HG03139 (cell line): ENCODE results near the gene ARMC10.
"Not testable (repeated sequence)": the region's sequence is repeated elsewhere in the genome, so short reads cannot be mapped to it uniquely, and the experiment has no call there.

Experiments
- ATAC-seq: cut with Tn5 transposase; IDR thresholded peaks from one replicate; pipeline ENCODE4 v1.9.1; 2021; ENCODE audit not compliant: unreplicated experiment

ARMC10 gene

DNA sequence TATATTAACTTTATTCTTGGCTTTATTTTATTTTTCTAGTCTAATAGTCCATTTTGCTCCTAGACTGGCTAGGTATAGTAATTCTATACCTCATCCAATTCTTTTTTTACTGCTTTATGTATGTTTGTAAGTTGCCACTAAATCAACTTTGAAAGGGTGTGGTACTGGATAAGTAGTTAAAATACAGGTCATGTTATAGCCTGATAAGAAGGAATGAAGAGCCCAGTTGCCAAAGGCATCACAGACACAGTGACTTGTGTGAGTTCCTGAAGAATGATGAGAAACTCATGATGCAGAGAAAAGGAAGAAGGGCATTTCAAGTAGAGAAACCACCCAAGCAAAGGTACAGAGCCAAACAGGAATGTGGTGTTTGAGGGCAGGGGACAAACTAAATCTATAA is 46.7 kb downstream of the ARMC10 start:
- ATAC-seq: no peak

DNA sequence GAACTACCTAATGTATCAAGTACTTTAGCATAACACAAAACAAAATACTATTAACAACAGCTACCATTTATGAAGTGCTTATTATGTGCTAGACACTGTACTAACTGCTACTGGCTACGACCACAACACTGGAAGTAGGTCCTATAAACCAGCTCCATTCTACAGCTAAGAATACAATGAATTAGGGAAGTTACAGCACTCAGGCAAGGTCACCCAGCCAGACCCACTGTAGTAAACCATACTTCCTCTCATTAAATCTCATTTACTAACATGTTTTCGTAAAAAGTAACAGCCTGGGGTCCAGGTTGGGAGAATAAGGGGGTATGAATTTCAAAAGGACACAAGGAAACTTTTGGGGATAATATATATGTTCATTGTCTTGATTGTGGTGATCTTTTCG is 48.6 kb downstream of the ARMC10 start:
- no peak for ATAC-seq

DNA sequence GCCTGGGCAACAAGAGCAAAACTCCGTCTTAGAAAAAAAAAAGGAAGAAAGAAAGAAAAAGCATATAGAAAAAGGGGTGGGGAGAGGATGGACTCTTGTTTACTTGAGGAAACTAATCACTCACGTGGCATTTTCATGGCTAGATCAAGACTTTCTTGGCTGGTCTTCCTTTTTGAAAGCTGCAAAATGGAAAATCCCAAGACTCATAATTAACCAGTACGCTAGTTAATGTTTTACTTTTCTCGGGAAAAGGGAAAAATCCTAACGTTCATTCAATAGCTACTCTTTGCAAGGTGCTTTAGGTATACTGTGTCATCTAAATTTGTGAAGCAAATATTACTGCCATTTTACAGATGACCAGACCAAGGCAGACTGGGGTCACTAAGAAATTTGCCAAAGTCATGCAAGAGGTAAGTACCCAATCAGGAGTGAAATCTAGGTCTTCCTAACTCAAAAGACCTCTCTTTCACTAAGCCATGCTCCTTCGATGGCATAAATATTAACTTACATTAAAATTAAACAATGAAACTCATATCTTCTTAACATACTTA is 49.6 kb downstream of the ARMC10 start:
- no peak for ATAC-seq

DNA sequence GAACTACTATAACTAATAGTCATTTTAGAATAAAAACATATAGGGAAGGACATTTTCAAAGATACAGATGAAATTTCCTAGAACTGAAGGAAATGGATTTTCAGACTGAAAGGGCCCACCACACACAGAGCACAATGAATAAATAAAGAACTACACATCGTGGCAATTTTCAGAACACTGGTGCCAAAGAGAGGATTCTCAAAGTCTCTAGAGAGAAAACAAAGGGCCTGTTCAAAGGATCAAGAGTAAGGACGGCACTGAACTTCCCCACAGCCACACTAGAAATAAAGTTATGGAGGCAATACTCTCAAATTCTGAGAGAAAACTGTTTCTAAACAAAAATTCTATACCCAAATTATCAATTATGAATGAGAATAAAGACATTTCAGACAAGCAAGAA is 52.1 kb downstream of the ARMC10 start:
- no peak for ATAC-seq

DNA sequence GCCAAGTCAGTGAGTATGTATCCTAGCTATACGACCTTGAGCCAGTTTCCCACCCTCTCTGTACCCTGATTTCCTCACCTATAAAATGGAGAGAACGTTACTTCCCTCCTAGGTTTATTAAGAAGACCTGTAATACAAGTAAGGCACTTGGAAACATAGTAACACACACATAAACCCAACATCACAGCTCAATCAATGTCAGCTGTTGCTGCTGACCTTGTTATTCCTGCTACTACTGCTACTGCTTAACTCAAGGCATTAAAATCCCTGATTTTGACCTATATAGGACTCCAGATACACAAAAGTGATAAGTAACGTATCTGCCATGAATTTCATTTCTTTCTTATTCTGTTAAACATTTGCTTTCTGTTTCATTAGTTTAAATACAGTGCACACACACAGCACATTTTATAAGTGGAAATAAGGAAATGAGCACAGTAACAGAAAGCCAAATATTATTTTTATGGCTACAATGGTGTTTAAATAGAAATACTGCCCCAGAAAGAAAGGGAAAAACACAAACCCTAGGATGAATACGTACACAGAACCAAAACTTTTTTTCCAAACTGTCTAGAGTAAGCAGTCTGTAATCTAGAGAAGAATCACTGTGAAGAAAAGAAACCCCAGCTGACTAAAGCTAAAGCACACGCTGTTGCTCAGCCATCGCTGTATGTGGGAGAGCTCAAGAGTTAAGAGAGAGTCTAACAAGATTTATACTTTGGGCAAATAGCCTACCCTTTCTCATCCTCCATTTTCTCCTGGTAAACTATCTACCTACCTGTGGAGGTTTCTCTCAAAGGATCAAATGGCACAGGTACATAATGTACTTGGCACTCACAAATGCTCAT is 55.0 kb downstream of the ARMC10 start:
- no peak for ATAC-seq

DNA sequence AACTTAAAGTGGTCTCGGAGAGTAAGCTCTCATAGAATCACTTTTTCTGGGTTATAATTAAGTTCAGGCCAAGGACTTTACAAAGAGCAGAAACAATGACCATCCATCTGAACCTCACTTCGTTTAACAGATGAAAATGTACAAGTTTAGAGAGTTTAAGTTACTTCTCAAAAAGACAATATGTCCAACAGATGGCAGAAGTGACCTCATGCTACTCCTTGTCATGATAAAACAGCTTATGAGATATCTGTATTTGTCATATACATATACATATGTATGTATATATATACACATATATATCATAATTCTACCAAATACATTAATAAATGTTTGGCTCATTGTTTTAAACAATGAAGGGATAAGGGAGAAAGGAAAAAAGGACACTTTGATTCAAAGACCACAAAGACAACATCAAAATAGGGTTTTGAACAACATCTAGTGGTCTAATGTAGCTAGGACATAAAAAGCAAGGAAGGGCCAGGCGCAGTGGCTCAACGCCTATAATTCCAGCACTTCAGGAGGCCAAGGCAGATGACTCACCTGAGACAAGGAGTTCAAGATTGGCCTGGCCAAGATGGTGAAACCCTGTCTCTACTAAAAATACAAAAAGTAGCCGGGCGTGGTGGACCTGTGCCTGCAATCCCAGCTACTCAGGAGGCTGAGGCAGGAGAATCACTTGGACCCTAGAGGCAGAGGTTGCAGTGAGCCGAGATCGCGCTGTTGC is 56.1 kb downstream of the ARMC10 start:
- ATAC-seq: no peak

DNA sequence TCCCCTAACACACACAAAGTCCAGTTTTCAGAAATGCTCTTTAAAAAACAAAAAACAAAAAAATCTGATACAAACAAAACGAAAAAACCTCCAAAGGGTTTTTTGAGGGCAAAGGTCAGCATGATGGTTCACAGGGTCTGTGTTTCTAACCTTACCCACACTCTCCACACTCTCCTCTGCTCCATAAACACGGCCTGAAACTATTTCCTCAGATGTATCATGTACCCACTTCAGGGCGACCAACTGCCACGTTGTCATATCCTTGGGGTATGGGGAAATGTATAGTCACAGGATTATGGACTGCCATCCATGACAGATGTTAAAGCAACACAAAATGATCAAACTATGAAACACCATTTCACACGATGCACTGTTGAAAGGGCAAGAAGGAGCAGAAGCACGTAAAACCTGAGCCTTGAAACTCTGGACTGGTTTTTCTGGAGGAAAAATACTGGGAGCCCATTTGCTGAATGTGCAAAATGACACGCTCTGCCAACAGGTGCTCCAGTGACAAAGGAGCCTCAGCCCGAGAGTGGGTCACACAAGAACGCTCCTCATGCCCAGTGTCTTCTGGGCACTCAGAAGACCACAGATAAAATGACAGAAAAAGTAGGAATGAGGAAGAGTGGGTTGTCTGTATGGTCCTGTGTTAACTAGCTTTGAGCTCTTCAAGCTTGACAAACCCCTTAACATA is 58.2 kb downstream of the ARMC10 start:
- ATAC-seq: no peak

DNA sequence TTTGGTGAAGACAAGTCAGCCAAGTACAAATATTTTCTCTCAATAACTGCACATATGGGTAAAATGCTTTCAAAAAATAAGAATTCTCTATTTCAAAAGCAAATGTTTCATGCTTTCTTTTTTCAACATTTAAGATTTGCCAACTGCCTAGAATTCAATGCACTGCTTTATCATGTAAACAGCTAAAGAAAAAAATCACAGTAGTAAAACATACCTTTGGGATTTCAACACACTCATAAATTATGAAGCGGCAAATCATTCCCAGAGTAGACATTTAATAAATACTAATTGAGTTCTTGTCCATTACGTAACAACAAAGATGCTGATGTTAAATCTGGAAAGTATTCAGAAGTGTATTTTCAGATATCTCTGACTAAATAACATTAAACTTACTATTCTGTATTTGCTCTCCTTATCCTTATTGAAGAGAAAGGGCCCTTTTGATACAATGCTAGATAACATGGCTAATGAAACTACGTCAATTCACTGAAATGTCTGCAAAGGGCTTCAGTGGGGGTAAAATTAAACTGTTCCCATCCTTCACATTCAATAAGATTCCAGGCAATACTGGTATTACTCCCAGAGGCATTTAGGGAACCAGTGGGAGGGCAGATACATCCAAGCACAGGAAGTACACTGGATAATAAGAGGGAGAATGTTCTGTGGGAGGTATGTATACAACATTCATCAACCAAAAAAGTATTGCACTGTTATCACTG is 60.1 kb downstream of the ARMC10 start:
- no peak for ATAC-seq

DNA sequence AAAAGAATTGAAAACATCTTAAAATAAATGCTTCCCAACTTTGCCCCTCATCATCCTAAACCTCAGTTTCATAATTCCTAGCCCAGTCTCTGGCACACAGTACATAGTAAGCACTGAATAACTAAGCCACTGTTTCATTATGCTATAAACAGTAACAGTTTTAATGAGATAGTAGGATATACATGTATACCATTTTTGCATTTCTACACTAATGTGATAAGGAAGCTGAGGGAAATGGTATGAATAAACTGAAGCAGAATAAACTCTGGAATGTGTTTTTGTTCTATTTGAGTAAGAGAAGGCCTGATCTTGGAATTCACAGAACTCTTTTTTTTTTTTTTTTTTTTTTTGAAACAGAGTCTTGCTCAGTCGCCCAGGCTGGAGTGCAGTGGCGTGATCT is 65.1 kb downstream of the ARMC10 start:
- no peak for ATAC-seq

DNA sequence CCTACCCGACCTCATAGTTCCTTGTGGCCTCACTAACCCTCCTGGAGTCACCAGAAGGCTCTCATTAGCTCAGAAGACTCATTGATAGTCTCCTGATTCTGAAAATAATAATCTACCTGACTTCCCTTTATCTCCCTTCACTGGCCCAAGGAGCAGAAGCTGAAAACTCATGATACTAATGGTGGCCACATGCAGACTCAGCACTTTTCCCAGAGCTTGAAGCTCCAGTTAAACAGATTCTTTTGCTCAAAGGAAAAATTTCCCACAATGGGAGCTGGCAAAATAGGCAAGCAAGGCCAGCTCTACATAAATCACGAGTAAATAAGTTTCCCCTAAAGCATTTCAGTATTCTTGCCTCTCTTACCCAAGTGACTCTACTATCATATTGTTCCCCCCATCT is 65.7 kb downstream of the ARMC10 start:
- ATAC-seq: no peak

DNA sequence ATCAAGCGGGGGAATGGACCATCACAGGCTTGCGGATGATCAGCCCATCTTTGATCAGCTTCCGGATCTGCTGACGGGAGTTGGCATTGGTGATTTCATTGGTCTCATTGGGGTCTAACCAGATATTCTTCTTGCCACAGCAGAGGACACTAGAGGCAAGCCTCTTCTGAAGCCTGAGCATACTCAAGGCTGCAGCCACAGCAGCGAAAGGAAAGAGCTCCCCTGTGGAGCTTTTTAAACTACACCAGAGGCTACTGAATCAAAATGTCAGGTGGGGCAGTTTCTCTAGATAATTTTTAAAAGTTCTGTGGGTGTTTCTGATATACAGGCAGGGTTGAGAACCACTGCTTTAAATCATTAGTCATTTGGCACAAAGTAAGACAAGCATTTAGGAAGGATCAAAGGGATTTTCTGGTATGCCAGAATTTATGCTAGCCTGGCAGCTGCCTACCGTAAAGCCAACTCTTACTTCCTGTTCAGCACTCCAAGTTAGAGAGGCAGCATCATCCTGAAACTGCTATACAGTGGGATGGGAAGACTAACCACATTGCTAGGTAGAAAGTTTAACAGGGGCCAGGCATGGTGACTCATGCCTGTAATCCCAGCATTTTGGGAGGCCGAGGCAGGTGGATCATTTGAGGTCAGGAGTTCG is 66.9 kb downstream of the ARMC10 start:
- ATAC-seq: no peak

DNA sequence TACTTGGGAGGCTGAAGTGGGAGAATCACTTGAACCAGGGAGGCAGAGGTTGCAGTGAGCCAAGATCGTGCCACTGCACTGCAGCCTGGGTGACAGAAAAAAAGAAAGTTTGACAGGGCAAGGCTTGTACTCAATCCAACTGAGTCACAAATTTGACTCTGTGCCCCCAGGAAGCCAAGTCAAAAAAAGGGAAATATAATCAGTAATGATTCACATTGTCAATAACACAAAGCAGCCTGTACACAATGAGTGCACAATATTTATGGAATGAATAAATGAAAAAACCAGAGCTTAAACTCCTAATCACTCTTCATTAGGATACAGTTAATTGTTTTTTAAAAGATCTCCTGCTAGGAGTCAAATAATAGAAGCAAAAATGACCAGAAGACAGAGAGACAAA is 67.6 kb downstream of the ARMC10 start:
- no peak for ATAC-seq

DNA sequence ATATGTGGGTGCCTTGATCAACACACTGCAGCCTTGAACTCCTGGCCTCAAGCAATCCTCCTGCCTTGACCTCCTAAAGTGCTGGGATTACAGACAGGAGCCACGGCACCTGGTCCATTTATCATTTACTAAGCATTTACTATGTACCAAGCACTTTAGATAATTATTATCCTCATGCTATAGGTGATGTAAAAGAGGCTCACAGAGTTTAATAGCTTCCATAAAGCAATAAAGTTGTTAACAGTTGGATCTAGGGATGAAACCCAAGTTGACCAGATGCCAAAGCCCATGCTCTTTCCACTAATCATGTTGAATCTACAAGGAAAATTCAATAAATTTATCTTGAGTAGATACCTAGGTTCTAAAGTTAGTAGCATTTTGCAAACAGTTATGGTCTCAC is 68.9 kb downstream of the ARMC10 start:
- no peak for ATAC-seq

DNA sequence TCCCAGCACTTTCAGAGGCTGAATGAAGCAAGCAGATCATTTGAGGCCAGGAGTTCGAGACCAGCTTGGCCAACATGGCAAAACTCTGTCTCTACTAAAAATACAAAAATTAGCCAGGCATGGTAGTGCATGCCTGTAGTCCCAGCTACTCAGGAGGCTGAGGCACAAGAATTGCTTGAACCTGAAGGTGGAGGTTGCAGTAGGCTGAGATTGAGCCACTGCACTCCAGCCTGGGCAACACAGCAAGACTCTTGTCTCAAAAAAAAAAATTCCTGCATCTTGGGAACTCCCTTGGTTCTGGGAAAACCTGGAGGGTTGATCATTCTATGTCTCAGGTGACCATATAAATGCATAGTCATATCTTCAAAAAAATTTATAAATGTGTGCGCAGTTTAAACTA is 69.8 kb downstream of the ARMC10 start:
- ATAC-seq: not testable (repeated sequence)

DNA sequence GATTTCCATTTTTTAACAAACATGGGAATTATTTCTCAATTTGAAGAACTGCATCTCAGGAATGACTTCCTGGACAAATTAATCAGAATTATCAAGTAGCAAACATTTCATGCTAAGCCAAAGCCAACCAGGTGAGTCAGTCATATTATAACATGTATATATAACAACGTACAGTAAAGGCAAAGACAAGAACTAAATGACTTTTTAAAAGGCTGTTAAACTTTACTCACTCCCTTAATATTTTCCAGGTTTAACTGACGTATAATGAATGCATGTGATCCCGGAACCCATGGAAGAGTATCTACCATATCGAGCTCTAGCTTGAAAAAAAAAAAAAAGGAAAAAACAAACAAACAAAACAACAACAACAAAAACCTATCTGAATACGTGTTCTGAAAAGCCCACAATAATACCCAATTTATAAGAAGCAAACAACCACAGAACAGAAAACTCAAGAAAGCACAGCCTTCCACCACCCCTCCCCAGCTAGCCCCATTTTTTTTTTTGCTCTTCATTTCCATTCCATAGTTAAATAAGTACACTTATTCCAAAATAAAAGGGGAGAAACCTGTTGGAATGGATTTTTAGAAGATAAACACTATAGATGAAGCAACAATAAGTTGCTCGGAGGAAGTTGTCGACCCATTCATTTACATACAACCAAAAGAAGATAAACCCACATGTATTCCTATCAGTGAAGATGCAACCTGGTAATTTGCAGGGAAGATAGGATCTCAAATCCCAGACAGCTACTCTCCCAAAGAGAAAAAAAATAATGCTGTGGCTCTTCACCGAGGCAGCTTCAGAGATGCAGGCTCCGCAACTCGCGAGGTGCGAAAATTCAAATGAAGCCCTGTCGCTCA is 73.4 kb downstream of the ARMC10 start:
- ATAC-seq: no peak
